Endometrium (tissue), 2 donors: ENCODE measurements around the gene PCDHGA7.
"Not testable (repeated sequence)": the region's sequence is repeated elsewhere in the genome, so short reads cannot be mapped to it uniquely, and the experiment has no call there.

Experiments used
- FAIRE-seq: peaks from 2 replicates; lab custom pipeline; 2012; peaks lifted over from hg19 to GRCh38; lab: Jason Lieb, UNC
- donor health status: control.
- donor health status: control.

PCDHGA7 gene

DNA sequence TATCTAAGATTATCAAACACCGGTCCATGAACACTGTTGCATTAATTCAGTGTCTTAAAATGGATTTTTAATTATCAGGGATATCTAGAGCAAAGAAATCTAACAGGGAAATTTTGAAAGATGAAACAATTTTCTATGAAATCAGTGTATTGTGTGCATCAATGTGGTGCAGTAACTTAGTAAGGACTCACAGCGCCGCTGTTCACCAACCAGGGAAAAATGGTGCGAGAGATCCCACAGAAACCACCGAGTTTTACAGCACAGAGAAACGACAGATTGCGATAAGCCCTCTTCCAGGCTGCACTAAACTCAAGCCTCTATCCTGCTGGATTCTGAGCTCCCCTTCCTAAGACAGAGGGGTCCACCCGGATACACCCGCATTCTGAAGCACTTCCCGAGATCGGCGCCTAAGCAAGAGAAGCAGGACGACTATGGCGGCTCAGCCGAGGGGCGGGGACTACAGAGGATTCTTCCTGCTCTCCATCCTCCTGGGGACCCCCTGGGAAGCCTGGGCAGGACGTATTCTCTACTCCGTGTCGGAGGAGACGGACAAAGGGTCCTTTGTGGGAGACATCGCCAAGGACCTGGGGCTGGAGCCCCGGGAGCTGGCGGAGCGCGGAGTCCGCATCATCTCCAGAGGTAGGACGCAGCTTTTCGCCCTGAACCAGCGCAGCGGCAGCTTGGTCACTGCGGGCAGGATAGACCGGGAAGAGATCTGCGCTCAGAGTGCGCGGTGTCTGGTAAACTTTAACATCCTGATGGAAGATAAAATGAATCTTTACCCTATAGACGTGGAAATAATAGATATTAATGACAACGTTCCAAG is at the start of gene PCDHGA7:
Gene PCDHGA7 (plus strand): TSS at position 274 of the 826 bp plus-strand sequence. CDS start 158 bp downstream, at position 432.
- no peak for FAIRE-seq

GRCh38 chr5:141338538-141339306 is 43.8 kb upstream of the PCDHGA7 start, which contains the start of gene PCDHGA2:
TSS of gene PCDHGA2 (plus strand) at chr5:141338760.
- FAIRE-seq = no peak

DNA sequence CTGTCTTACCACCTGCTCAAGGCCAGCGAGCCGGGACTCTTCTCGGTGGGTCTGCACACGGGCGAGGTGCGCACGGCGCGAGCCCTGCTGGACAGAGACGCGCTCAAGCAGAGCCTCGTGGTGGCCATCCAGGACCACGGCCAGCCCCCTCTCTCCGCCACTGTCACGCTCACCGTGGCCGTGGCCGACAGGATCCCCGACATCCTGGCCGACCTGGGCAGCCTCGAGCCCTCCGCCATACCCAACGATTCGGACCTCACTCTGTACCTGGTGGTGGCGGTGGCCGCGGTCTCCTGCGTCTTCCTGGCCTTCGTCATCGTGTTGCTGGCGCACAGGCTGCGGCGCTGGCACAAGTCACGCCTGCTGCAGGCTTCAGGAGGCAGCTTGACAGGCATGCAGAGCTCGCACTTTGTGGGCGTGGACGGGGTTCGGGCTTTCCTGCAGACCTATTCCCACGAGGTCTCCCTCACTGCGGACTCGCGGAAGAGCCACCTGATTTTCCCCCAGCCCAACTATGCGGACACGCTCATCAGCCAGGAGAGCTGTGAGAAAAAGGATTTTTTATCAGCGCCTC is 41.7 kb upstream of the PCDHGA7 start:
- FAIRE-seq = not testable (repeated sequence)

DNA sequence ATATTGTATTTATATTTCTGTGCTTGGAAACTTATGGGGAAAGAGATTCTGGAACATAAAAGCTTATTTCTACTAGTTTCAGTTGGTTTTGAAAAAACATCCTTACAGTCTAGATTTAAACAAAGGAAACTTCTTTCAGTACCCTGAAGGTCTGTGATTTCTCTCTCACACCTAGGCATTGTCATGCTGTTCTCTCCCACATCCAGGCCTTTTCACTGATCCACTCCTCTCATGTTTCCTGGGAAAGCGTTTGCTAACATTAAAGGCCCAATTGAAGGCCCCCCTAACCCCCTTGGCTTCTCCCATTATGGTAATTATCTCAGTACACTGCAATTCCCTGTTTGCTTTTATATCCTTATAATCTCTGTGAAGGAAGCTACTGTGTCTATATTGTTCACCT is 39.8 kb upstream of the PCDHGA7 start:
- FAIRE-seq = no peak

- FAIRE-seq = no peak
These were observed 39.1 kb upstream of the PCDHGA7 start, which contains the start of gene PCDHGA3 for GRCh38 chr5:141343242-141343952. TSS of gene PCDHGA3 (plus strand) at chr5:141343829. CDS start at chr5:141344034, 205 bp downstream.

GRCh38 chr5:141343953-141344463 is 38.5 kb upstream of the PCDHGA7 start:
- no peak for FAIRE-seq

DNA sequence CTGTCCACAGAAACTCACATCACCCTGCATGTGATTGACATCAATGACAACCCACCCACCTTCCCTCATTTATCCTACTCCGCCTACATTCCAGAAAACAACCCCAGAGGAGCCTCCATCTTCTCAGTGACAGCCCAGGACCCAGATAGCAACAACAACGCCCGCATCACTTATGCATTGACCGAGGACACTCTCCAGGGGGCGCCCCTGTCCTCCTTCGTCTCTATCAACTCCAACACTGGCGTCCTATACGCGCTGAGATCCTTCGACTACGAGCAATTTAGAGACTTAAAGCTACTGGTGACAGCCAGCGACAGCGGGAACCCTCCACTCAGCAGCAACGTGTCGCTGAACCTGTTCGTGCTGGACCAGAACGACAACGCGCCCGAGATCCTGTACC is 37.2 kb upstream of the PCDHGA7 start:
- FAIRE-seq = no peak

DNA sequence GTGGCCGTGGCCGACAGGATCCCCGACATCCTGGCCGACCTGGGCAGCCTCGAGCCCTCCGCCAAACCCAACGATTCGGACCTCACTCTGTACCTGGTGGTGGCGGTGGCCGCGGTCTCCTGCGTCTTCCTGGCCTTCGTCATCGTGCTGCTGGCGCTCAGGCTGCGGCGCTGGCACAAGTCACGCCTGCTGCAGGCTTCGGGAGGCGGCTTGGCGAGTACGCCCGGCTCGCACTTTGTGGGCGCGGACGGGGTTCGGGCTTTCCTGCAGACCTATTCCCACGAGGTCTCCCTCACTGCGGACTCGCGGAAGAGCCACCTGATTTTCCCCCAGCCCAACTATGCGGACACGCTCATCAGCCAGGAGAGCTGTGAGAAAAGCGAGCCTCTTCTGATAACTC is 36.5 kb upstream of the PCDHGA7 start:
- FAIRE-seq = not testable (repeated sequence)

- no peak for FAIRE-seq
These were observed 32.5 kb upstream of the PCDHGA7 start, which contains the start of gene PCDHGB1 for GRCh38 chr5:141349917-141350619. TSS of gene PCDHGB1 (plus strand) at chr5:141350099. CDS start at chr5:141350261, 162 bp downstream.

DNA sequence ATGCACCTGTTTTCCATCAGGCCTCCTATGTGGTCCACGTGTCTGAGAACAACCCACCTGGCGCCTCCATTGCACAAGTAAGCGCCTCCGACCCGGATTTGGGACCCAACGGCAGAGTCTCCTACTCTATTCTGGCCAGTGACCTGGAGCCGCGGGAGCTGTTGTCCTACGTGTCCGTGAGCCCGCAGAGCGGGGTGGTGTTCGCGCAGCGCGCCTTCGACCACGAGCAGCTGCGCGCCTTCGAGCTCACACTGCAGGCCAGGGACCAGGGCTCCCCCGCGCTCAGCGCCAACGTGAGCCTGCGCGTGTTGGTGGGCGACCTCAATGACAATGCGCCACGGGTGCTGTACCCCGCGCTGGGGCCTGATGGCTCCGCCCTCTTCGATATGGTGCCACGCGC is 31.0 kb upstream of the PCDHGA7 start:
- no peak for FAIRE-seq

- FAIRE-seq = no peak
These were observed 27.6 kb upstream of the PCDHGA7 start, which contains the start of gene PCDHGA4 for GRCh38 chr5:141354900-141355469. TSS of gene PCDHGA4 (plus strand) at chr5:141355021. CDS start at chr5:141355108, 87 bp downstream.

- no peak for FAIRE-seq
These were observed 26.9 kb upstream of the PCDHGA7 start for GRCh38 chr5:141355641-141356040.

- FAIRE-seq = no peak
These were observed 26.4 kb upstream of the PCDHGA7 start for GRCh38 chr5:141356133-141356532.

DNA sequence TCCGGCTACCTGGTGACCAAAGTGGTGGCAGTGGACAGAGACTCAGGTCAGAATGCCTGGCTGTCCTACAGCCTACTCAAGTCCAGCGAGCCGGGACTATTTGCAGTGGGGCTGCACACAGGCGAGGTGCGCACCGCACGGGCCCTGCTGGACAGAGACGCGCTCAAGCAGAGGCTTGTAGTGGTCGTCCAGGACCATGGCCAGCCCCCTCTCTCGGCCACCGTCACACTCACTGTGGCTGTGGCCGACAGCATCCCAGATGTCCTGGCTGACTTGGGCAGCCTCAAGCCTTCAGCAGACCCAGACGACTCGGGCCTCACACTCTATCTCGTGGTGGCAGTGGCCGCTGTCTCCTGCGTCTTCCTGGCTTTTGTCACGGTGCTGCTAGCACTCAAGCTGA is 25.6 kb upstream of the PCDHGA7 start:
- no peak for FAIRE-seq

DNA sequence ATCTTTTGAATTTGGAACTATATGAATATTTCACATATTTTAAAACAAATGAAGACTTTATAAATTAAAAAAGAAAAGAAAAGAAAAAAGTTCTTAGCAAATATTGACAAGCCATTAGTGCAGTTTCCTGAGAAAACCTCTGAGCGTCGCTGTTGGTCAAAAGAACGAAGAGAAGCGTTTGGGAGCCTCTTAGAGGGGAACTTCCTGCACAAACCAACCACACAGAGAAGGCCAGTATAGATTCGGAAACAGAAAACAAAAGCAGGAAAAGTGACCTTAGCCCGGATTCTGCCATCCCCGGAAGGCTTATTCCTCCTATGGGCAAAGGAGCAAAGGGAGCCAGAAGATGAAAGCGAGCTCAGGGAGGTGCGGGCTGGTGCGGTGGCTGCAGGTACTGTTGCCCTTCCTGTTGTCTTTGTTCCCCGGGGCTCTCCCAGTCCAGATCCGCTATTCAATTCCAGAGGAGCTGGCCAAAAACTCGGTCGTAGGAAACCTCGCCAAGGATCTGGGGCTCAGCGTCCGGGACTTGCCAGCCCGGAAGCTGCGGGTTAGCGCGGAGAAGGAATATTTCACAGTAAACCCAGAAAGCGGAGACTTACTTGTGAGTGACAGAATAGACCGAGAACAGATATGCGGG is 22.6 kb upstream of the PCDHGA7 start, which contains the start of gene PCDHGB2:
Gene PCDHGB2 (plus strand): TSS at position 205 of the 637 bp plus-strand sequence. CDS start 142 bp downstream, at position 347.
- FAIRE-seq = no peak

DNA sequence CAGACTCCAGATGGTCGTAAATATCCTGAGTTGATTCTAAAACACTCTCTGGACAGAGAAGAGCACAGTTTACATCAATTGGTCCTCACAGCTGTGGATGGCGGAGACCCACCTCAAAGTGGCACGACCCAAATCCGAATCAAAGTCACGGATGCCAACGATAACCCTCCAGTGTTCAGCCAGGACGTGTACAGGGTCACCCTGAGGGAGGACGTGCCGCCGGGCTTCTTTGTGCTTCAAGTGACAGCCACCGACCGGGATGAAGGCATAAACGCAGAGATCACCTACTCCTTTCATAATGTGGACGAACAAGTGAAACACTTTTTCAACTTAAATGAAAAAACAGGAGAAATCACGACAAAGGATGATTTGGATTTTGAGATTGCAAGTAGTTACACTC is 21.9 kb upstream of the PCDHGA7 start:
- no peak for FAIRE-seq

DNA sequence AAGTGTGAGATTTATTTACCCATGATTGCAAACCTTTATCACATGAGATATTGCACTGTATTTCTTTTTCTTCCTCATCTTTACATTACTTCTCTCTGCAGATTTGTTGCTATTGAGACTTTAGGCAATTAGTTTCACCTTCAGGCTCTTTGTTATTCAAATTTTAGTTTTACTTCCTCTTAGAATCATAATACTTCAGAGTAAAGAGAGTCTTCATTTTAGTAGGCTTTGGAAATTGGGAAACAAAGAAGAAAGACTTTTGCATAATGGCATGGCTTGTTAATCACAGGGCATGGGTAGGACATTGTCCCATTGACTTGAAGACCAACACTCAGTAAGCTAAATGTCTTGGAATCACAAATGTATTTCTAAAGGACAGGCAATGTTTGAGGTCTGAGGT is 19.8 kb upstream of the PCDHGA7 start:
- FAIRE-seq = no peak

GRCh38 chr5:141363952-141364660 is 18.4 kb upstream of the PCDHGA7 start, which contains the start of gene PCDHGA5:
TSS of gene PCDHGA5 (plus strand) at chr5:141364162. CDS start at chr5:141364331, 169 bp downstream.
- FAIRE-seq = no peak
